Embryonic facial prominence (tissue), 1 donor: Measurements from ENCODE around the gene PPP2R2C.

Experiments
- DNase-seq: peaks from one replicate; pipeline ENCODE4 v3.0.0-alpha.2; 2016; ENCODE audit errors: extremely low spot score

Gene PPP2R2C

DNA sequence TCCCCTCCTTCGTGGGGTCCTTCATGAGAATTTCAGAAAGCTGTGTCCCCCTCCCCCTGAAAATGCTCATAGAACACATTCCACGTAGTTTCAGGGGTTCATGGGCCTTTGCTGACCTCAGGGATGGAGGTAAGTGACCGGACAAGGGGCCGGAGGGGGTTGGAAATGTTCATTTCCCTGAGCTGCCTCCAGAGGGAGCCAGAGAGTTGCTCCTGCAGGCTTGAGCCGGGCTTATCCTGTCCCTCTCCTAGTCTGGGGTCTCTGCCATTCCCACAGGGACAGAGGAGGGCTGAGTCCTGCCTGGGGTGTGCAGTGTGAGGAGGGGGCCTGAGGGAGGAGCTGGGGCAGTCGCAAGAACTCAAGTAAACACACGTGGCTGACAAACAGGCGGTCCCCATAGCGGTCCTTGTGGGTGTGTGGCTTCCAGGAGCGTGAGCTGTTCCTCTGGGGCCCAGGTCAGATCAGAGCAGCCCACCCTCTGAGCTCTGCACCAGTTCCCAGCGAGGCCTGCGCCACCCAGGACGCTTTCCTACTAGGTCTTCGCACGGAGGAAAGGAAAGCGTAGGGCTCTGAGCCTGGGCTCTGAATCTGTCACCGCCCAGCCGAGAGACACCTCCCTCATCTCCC, 140.3 kb downstream of the PPP2R2C start:
- no peak for DNase-seq

DNA sequence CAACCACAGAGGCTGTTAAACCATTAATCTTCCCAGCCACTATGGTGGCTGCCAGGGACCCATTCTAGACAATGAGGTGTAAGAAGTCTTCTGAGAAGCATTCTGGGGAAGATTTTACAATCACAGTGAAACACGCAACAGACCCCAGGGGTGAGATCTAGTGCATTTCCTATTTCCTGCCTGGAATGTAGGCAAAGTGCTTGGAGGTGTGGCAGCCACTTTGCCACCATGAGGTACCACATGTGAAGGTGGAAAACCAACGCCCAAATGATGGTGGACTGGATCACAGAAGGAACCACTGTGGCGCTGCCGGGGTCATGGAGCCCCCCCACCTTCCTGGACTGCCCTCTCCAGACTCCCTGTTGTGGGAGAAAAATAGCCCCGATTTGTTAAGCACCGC, 140.9 kb downstream of the PPP2R2C start:
- DNase-seq: no peak

DNA sequence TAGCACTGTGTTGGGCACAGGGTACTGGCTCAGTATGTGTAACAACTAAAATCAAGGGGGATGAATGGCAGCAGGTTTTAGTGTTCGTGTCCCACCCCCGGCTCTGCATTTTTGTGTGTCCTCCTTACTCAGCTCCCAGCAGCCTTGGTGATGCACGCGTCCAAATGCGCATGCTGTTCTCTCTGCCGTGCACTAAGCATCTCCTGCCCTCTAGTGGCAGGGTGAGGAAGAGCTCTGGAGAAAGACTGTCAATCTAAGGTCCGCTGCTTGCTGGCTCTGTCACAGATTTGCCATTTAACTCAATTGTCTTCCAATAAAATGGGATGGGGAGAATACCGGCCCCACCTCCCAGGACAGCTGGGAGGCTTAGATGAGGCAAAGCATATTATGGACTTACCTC, 141.4 kb downstream of the PPP2R2C start:
- DNase-seq: no peak

DNA sequence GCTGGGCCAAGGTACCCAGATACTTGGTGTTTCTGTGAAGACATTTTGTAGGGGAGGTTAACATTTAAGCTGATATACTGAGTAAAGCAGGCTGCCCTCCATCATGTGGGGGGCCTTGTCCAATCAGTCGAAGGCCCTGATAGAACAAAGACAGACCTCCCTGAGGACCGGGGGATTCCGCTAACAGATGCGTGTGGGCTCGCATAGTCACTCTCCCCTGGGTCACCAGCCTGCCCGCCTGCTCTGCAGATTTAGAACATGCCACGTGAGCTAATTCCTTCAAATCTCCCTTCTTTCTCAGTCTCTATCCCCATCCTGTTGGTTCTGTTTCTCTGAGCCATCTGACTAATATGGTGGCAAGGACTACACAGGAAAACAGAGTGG, 142.0 kb downstream of the PPP2R2C start:
- no peak for DNase-seq

DNA sequence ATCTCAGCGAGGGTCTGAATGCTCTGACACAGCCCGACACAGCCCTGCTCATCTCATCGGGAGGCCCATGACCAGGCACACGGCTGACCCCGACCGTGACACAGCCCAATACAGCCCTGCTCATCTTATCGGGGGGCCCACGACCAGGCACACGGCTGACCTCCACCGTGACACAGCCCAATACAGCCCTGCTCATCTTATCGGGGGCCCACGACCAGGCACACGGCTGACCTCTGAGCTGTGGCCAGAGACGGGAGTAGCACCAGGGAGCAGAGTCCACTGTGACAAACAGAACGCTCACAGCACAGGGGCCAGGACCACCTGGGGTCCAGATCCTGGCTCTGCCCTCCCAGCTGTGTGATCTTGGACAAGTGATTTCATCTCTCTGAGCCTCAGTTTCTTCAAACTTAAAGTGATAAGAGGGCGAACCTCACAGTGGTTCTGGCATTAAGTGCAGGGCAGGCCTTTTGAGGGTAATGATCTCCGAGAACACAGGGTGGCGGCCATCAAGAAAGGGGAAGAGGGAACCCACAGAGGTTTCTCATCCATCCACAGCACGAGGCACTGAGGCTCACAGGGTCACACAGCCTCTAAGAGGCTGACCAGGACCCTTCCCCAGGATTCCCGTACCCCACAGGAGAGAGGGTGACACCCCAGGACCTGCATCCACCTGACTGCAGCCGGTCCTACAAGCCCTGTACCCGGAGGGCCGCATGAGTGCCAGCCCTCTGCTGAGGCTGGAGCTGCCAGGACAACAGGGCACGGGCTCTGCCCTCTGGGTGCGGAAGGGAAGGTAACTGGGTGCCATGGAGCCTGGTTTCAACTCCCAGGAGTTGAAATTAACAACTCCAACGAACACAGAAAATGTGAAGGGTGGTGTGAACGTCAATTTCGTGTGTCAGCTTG, 142.7 kb downstream of the PPP2R2C start:
- no peak for DNase-seq

DNA sequence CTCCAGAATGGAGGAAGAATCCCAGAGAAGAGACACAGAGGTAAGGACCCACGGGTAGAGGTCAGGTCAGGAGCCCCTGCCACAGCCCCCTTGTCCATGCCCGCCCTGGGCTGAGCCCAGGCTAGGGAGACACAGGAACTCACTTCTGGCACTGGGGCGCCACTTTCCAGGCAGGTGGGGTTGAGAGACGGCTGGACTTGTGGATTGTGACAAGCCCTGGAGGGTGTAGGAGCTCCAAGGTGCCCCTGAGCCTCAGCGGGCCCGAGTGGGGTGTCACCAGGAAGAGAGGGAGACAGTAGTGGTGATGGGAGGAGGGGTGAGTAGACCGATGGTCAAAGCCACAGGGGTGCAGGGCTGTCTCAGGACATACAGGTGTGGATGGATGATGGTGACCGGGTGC, 143.9 kb downstream of the PPP2R2C start:
- DNase-seq: no peak

DNA sequence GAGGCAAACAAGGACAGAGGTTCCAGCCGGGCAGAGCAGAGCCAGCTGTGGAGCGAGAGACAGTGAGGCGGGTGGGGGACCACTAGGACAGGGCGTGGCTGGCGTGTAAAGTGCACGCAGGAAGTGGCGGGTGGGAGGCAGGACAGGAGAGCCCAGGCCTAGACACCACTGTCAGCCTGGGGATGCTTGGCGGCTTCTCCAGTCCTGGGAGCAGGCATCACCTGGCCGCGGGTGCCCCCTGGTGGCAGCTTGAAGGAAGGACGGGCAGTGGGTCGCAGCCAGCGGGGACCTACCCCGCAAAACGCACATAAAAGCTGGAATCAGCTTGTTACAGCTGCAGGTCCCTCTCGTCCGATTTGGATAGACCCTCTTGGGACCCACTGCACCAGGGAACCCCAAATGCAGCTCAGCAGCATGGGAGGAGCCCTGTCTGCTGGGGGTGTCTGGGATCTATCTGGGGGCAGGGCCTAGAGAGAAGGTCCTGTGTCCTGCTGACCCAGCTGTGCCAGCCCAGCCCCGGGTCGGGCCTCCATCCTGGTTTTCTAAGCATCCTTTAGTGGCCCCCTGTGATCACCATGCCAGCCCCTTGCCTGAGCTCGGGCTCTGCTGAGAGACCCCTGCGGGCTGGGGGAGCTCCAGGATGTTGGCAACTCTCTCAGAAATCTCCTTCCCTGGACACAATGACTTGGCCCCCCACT, 145.0 kb downstream of the PPP2R2C start:
- peak; percentile 26 for DNase-seq

DNA sequence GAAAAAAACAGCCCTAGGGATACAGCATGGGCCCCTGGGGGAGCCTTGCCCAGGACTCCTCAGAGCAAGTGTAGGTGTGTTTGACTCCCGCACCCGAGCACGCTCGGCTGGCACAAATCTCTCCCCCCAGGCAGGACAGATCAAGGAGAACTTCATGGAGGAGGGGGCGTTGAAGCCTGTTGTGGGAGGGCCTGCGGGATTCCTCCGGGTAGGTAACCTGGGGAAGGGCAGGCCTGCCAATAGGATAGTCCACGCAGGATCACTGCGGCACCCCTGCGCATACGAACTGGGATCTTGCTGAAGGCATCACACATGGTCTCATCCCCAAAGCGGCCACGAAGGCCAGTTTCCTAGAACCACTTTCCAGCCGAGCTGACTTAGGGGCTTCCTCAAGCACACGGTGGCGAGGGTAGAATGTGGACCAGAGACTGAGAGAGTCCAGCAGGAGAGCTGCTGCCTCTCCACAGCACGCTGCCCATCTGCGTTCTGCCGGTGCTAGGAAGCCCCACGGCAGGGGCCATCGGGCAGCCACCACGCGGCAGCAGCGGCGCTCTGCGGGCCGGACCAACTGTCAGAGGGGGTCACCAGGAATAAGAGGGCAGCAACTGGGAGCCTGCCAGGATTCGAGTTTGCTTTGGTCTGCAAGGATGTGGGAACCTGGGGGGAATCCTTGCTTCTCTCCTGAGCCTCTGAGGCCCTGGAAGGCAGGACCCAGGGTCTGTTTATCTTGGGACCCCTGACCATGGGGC, 145.9 kb downstream of the PPP2R2C start:
- no peak for DNase-seq

DNA sequence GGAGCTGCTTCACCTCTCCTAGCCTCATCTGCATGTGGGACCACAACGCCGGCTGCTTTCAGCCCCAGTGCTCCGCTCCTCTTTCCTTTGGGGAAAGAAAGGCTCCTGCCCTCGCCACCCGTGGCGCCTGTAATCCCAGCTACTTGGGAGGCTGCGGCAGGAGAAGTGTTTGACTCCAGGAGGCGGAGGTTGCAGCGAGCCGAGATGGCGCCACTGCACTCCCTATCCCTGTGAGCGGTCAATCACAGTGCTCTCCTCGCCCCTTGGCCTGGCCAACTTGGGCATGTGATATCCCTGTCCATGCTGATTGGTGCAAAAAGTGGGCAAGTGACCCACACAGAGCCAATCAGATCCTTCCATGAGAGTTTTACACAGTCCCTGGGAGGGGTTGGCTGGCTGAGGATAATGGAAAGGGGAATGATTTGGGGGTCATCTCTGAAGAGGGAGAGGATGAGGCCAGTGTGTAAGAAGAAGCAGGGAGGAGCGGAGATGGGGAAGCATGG, 146.6 kb downstream of the PPP2R2C start:
- DNase-seq: no peak

DNA sequence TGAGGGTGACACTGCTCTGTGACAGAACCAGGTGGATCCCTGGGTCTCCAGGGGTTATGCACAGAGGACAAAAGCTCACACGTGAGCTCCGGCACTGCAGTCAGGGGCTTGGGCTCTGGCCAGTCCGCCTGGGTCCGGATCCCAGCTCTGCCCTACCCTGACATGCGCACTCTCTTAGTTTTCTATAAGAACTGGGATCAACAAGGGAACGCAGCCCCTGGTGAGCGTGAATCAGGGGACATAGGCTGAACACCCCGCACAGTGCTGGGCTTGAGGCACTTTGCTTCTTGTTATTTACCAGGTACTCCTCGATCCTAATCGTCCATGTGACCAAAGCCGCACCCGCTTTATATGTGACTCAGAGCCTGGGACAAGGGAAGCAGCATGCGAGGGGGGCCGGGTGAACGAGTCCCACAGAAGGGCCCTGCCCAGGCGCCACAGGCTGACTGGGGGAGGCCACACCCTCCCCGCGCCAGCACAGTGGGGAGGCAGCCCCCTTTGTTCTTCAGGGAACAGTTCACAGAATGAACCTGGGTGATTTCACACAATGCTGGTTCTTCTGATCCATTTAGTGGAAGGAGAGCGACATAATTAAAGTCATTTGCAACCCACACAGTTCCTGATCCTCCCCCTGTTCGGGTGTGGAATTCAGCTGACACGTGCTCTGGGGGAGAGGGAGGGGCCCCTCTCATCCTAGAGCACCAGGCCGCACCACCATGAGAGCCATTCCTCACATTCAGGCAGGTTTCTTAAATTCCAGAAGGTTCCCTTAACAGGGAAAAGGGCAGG, 147.2 kb downstream of the PPP2R2C start:
- no peak for DNase-seq

DNA sequence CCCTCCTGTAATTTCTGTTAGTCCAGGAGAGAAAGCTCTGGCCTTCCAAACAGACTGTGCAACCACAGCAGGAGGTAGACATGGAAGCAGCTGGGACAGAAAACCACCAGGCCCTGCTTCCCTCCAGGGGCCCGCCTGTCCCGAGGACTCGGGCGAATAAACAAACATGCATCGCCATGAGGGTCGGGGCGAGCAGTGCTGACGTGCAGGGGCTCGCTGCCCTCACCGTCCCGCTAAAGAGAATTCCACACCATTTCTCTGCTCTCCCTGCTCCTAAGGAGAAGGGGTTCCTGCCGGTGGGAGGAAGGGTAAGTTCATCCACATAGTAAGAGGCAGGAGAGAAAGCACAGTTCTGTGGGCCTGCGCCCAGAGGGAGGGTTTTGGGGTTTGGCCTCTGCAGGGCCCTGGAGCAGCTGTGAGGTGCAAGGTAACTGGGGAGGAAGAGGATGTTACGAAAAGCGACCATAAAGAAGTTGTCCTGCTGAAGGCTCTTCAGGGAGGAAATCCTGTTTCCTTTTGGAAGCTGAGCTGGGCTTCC, 147.9 kb downstream of the PPP2R2C start:
- DNase-seq: no peak

DNA sequence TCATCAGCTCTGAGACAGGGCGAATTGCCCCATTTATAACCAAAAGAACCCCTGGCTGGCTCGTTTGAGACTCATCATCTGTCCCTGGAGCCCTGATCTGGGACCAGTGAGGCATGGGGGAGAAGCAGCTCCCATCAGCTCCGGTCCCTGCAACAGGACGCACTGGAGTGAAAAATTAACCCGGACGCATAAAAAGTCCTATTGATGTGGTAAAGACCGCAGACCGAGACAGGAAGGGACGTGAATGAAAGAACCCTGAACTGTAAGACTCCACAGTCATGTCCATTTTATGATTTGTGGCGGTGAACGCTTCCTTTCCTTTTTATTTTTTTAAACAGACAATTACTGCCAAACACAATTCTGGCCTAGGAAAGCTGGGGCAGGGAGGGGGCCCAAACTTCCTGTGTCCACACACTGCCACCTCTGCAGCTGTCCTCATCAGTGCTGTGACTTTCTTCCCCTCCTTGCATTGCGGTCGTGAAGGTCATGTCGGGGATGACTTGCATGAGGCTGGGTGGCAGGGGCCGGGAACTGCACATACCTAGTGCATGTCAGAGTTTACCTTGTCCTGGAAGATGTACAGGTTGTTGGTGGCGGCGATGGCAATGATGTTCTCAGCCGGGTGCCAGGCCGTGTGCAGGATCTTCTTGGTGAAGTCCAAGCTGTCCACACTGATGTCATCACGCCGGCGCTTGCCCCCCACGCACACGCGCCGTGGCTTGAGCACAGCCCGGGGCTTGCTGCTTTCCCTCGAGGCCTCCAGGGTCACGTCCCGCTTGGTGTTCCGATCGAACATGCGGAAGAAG, 149.4 kb downstream of the PPP2R2C start:
- DNase-seq: no peak

DNA sequence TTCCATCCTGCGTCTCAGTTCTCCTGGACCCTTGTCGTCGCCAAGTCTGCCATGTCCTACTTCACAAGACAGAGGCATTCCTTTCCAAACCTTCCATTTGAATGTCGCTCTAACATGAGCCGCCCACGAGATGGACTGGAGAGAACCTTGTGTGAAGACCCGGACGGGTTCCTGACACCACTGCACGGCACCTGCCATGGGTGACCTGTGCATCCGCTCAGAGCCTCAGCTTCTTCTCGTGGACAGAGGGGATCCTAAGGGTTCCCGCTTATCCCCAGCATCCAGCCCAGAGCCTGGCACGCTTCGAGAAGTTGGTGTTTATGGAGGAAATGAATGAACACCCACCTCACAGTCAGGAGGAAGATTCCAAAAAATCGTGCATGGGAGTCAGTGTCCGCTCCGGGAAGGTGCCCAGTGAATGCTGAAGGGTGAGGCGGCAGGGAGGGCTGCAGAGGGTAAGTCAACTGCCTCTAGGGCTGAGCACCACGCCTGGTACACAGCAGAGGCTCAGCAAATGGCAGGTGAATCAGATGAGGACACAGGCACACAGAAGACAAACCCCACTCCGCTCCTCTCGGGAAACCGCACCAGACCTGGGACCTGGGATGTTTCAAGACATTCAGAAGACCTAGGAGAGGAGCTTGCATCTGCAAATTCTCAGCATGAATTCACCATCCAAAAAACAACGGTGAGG, 150.2 kb downstream of the PPP2R2C start:
- no peak for DNase-seq

DNA sequence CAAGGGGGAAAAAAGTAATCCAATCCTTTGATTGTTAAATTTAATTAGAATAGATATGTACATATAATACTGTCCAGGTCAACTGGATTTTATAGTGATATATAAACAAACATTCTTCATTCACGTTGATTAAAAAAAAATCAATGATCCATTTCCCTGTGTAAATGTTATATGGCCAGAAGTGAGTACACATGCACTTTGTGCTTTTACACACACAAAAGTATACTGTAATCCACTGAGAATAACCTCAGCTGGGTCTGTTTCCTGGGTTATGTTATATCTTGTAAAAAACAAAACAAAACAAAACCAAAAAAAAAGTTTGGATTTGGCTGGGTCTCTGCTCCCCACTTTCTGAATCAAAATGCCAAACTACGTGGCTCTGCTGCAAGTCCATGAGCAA, 151.1 kb downstream of the PPP2R2C start:
- DNase-seq: no peak

DNA sequence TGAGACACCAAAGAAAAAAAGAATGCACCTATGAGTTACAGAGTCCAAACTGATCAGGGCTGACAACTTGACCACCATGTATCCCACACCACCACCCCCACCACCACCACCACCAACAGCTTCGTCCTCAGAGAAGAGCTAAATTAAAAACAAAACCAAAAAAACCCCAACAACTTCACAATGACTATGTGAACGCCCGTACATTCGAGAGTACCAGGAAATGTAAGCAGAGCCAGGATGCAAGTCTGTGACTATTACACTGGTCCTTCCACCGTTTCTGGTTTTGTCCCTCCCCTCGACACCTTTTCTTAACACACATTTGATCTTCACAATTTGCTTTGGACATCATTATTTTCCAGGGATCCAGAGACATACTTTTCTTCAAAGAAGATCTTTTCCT, 151.8 kb downstream of the PPP2R2C start:
- DNase-seq: no peak

DNA sequence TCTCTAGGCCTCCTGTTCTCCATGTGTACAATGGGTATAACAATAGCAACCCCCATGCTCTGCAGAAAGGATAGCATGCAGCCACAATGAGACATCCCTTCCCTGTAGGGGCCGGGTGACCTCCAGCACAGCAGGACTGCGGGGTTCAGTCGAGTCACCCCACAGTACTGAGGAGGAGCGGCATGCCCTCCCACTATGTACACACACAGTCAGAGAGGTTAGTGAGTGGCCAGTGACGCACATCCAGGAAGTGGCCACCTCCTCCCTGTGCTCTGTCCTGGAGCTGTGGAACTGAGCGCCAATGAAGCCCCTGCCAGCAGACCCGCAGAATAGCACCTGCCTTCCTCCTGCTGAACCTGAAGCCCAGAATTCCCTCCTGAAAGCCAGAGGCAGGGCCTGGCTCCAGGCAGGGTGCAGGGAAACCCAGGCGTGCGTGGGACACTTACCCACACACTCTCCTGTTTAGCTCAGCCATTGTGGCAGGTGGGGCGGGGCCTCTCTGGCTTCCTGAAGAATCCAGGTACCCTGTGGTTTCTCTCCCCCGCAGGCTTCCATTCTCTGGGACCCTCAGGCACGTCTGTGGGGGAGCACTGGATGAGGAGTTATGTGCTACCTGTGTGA, 152.8 kb downstream of the PPP2R2C start:
- DNase-seq: no peak

DNA sequence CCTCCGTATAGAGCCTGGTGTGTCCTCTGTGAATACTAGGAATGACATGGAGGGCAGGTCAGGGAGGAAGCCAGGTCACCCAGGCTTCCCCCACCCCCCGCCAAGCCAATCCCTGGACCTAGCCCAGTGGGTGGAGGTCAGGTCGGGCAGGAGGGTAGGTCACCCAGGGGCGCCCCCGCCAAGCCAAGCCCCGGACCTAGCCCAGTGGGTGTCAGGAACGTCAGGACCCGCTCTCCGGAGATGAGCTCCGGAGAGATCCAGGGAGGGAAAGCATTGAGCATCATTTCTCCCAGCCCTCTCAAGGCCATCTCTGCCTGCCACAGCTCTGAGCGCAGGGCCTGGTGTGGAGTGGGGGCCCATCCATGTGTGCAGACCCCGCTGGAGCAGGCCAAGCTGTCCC, 154.2 kb downstream of the PPP2R2C start:
- no peak for DNase-seq

DNA sequence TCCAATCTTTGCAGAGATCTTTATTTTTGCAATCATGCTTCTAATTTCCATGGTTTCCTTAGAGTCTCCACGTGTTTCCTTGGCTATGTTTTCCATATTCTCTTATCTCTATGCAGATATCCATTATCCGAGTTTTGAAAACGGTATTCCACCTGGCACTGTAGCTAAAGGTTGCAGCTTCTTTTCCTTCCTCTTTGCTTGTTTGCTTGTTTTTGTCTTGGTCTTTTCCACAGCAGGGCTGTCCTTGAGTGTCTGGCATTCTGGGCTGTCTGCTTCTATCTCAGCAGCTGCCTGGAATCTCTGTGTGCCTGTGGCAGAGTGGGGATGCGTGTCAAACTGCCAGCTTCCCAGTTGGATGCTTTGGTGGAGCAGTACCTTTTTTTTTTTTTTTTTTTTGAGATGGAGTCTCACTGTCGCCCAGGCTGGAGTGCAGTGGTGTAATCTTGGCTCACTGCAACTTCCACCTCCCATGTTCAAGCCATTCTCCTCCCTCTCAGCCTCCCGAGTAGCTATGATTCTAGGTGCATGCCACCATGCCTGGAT, 155.9 kb downstream of the PPP2R2C start:
- no peak for DNase-seq

DNA sequence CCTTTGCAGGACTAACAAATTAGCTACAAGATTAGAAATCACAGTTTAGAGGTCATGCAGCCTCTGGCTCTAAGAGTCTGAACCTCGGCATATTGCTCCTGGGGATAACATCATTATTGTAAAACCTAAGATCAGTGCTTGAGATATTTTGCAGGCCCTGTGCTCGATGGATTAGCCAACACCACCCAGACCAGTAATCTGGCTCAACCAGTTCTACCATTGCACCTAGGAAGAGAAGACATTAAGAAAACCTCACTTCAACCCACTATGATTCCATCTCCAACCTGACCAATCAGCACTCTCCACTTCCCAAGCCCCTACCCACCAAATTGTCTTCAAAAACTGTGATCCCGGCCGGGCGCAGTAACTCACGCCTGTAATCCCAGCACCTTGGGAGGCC, 159.2 kb downstream of the PPP2R2C start:
- no peak for DNase-seq
